GM18870 (cell line): Measurements from ENCODE around the gene SZT2.
"Not testable (repeated sequence)": the region's sequence is repeated elsewhere in the genome, so short reads cannot be mapped to it uniquely, and the experiment has no call there.

Source experiments
- ATAC-seq: cut with Tn5 transposase; IDR thresholded peaks from one replicate; pipeline ENCODE4 v1.9.1; 2021; ENCODE audit warnings: moderate library complexity; ENCODE audit not compliant: unreplicated experiment

SZT2 gene

DNA sequence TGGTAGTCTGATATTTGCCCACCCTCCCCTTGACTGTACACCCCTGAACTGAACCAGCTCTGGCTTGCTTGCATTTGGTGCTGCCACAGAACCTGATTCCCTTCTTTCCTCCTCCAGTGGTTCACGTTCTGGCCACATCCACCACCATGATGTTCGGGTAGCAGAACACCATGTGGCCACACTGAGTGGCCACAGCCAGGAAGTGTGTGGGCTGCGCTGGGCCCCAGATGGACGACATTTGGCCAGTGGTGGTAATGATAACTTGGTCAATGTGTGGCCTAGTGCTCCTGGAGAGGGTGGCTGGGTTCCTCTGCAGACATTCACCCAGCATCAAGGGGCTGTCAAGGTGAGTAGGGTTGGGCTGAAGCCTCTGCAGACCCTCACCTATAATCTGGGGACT is 29.1 kb upstream of the SZT2 start:
- ATAC-seq = no peak

DNA sequence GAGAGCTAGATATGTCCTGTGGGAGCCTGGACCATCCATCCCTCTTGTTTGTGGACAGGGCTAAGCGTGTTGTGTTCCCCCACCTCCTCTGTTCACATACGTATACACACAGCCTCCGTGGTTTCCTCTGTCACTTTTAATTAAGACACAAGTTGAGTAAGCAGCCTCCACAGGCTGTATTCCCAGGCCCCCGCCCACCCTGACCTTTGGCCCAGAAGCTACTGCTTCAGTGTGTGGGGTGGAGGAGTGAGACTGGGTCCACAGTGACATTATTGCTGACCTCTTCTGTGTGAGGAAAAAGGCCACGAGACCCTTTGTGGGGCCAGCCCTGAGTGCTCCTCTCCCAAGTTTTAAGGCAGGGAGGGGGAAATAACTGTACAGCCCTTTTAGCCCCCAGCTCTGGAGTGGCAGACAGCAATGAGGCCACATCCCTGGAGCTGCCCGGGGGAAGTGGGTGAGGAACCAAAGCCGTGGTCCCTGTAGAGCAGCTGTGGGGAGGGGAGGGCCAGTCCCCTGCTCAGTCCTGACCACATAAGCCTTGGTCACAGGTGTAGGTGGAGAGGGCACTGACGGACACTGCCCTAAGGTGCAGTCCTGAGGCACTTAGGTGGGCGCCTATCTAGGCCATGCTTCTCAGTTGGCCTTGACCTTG is 26.3 kb upstream of the SZT2 start:
- no peak for ATAC-seq

DNA sequence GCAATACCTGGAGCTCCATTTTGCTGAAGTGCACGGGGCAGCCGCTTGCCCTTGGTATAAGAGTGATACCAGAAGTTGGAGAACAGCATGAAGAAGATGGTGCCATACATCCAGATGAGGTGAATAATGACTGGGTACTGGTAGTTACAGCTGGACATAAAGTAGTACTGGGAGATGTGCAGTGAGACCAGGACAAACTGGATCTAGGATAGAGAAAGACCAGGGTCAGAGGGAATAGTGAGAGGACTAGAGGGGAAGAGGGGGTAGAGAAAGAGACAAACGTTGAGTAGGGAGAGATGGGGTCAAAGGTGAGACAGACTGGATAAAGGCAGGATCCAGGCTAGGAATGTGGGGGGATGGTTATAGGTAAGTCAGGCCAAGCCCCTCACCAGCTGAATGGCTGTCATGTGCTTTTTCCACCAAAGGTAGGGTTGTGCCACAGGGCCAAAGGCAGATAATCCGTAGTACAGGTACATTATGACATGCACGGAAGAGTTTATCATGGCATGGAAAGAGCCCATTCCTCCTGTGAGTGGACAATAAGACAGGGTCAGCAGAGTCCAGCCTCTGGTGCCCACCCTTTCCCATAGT is 25.7 kb upstream of the SZT2 start:
- ATAC-seq = no peak

DNA sequence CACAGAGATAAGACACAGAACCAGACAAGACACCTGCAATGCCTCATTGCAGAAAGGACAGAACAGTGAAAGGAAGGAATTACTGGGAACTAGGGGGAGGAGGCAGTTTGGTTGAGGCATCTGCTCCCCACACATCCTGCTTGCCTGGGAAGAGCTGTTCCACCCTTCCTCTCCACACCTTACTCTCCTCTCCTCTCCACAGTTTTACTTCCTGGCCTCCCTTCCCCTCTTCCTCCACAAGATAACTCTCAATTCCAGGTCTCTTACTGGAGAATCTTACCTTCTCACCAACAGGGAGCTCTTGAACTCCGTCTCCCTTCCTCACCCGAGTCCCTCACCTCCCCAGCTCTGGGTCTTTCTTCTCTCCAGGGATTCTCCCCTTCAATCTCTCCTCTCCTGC is 24.0 kb upstream of the SZT2 start:
- ATAC-seq = no peak

DNA sequence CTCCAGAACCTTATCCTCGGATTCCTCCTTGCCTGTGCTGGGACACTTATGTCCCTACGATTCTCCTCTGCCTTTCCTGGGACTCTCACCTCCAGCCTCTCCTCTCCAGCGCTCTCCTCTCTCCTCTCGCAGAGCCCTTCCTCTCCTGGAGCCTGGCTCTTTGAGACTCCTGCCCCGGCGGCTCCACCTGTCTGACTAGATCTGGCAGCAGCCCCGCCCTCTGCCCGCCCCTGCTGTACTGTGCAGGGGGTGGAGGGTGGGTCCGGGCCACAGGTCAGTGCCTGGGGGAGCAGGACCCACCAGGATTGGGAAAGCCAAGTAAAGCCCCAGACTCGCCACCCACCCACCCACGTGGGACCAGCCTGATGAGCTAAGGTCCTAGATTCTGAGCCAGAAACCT is 23.5 kb upstream of the SZT2 start:
- ATAC-seq = no peak

DNA sequence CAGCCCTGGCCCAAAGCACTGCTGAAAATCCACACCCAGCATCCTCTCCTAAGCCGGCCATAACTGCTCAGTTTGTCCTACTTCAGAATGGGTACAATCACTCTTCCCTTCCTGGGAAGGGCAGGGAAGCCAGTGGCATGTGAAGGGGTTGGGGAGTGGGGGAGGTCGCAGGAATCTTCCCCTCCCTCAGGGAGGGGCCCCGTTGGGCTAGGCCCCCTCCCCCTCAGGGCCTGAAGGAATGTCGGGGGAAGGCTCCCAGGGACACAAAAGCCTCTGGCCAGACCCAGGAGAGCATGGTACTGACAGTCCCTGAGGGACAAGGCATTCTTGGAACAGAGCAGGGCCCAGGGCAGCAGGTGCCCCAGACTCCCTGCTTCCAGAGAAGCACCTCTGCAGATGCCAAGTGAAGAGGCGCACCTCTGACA is 23.1 kb upstream of the SZT2 start:
- no peak for ATAC-seq

DNA sequence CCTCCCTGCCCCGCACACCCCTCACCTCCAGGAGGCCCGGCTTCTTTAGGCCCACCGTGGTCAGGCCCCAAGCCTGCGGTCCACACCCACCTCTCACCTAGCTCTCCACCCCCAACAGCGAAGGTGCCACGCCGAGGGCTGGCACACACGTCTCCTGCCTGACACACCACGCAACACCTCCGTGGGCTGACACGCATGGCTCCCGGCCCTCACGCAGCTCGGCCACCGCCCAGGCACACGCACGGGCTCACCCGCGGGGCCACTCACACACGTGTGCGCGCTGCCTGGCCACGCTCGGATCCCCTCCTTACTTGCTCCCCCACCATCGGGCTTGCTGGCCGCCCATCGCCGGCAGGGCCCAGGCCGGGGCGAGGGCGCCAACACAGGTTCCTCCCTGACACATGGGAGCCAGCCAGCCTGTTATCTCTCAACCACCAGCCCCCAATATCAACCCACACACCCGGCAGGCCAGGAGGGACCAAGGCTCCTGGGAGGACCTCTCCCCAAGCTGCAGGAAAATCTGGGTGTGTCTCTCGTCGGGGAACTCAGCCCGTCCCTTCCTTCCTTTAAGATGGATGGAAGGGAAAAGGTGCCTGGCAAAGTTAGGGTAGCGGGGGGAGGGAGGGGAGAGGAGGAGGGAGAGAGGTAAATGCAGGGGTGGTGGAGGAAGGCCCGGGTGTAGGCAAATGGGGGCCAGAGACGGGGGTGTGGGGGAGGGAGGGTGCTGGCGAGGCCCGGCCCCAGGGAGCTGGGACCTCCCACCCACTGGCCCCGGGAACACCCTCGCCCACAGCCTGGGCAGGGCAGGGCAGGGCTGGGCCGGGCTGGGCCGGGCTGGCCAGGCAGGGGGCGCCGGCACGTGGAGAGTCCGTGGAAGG is 22.4 kb upstream of the SZT2 start:
- ATAC-seq = no peak

DNA sequence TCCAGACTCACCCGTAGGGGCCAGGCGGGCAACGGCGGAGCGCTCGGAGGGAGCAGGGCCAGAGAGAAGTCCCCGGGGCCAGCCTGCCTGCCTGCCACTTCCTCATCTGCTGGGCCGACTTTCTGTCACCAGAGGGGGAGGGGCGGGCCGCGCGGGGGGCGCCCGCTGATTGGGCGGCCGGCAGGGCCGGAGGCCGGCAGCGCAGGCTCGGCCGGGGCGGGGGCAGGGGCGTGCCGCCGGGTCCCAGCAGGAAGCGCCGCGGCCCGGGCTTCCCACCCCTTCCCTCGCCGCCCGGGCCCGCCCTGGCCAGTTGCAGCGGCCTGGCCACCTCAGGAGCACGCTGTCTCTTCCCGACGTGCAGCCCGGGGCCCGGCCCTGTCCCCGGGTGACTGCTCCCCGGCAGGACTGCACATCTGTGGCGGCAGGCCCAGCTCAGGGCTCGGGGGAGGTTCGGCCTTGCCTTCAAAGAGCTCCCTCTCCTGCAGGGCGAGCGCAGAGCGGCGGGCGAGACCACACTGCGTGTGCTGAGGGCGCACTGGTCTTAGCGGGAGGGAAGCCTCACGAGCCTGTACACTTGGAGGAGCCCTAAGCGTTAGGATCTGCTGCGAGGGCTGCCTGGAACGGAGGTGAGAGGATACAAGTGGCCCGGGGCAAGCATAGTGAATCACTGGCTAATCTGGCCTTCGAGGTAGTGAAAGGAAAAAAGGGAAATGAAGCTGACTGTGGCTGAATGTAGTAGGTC is 21.6 kb upstream of the SZT2 start, which contains the start of gene ELOVL1:
Gene ELOVL1 (minus strand): TSS at position 108 of the 742 bp plus-strand sequence. CDS start 2,402 bp downstream, outside the sequence.
- no peak for ATAC-seq

DNA sequence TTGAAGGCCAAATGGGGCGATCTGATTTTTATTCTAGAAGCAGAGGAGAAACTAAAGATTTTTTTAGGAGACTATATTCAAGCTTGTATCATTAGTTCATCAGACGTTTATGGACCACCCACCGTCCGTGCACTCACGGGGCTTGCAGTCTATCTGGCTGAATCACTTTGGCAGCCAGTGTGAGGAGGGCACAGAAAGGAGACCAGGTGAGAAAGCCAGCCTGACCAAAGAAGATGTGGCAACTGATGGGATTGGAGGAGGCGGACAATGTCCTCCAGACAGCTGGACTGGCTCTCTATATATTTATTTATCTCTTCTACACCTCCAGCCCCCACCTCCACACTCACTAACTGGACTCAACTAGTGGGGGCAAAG is 21.1 kb upstream of the SZT2 start:
- ATAC-seq = no peak

DNA sequence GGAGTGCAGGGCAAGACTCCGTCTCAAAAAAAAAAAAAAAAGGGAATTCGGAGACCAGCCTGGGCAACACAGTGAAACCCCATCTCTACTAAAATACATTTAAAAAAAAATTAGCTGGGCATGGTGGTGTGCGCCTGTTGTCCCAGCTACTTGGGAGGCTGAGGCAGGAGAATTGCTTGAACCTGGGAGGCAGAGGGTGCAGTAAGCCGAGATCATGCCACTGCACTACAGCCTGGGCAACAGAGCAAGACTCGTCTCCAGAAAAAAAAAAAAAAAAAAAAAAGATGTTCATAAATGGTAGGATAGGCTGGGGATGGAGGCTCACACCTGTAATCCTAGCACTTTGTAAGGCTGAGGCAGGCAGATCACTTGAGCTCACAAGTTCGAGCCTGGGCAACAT is 19.9 kb upstream of the SZT2 start:
- not testable (repeated sequence) for ATAC-seq

DNA sequence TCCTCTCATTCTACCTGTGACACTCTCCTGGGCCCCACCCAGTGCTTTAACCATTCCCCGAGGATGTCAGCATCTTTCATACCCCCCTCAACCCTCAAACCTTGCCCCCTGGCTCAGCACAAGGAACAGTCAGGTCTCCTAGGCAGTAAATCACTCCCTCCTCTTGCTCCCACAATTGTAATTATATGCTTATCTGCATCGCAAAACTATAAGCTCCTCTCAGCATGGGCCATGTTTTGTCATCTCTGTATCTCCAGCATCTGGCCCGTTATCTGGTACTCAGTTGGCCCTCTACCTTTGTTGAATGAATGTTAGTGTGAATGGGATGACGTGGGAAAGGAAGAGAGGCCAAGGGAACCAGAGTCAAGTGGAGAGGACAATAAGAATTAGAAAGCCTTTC is 19.1 kb upstream of the SZT2 start:
- ATAC-seq = no peak

DNA sequence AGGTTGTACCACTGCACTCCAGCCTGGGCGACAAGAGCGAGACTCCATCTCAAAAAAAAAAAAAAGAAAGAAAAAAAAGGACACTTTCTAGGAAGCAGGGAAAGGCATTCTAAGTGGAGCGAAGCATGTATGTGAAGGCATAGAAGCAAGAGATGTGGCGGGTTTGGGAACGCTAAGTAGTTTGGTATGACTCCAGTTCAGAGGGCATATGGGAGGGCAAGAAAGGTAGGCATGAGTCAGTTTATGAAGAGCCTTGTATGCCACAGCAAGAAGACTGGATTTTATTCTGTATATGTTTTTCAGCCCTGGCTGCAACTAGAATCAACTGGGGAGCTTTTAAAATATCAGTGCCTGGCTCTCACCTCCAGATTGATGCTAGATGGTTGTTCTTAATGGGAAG is 17.5 kb upstream of the SZT2 start:
- ATAC-seq = no peak

DNA sequence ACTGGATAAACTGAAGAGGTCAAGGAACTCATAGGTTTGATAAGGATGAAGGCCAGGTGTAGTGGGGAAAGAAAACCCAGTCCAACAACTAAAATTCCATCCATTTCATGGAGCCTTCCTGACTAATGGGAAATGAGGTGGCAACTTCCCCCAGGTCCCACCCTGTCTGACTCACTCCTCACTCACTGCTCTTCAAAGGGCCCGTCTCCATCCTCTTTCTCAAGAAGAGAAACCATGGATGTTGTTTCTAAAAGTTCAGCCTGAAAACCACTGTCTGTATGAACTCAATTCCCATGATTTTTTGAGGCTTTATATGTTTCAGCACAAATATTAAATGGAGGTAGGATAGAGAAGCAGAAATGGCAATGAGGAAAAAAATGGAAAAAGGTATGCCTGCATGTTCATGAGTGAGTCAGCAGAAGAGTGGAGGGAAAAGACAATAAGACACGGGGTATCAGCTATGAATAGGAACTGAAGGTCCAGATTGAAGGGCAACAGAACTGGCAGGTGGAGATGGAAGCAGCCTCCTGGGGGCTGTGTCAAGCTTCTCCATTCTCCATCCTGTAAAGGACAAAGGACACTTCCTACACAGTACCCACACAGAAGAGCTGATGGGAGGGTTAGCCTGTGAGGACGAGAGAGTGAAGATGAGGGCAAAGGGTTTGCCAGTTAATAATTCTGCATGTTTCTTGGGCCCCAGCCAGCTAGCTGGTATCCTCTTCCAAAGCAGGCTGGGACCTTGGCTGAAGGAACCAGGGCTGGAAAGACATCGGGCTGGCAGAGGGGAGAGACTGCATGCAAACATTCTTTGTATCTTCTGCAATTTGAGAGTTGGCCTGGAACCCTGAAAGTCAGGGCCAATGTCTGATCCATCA is 16.4 kb upstream of the SZT2 start:
- no peak for ATAC-seq

DNA sequence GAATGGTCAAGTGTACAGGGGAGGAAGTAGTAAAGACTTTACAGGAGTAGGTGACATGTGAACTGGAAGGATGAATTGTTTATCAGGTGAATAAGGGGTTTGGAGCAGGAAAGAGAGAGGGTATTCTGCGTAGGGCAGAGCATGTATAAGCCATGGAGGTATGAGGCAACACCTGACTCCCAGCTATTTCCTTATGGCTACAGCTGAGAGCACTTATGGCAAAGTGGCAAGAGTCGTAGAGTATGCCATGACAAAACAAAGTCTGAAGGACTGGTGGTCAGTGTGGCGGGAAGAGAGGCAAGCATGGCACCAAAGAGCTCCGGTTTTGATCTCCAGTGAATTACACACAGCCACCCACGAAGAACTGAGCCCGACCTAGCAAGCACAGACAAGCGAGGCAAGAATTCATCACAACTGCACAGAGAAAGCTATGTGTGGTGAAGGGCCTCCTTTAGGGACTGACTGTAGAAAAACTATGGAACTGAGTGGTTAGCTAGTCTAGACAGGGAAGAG is 12.9 kb upstream of the SZT2 start:
- no peak for ATAC-seq

DNA sequence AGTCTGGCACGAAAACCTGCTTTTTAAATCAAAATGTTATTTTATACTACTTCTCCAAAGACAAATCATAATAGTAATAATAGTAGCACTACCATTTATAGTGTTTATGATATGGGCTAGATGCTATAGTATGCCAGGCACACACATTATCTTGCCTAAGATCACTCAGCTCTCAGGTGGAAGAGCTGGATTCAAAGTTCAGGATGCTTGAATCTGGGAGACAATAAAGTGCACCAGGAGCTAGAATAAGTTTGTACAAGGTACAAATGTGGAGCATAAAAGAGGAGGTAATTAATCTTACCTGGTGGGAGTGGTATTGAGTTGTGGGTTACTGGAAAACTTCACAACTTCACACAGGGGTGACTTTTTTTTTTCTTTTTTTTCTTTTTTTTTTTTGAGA is 11.9 kb upstream of the SZT2 start:
- ATAC-seq = no peak

DNA sequence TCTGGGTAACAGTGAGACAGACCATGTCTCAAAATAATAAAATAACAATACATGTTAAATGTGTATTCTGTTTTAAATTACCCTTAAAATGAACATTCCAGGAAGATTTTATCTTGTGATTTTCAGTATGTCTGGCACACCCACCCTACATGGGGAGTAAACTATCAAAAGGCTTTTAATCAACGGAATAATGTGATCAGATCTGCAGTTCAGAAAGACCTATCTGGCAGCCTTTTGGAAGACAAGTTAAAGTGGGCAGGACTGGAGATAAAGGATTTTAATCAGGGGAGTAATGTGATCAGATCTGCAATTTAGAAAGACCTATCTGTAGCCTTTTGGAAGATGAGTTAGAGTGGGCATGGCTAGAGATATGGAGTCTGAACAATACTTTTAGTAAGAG is 10.2 kb upstream of the SZT2 start:
- ATAC-seq = no peak

DNA sequence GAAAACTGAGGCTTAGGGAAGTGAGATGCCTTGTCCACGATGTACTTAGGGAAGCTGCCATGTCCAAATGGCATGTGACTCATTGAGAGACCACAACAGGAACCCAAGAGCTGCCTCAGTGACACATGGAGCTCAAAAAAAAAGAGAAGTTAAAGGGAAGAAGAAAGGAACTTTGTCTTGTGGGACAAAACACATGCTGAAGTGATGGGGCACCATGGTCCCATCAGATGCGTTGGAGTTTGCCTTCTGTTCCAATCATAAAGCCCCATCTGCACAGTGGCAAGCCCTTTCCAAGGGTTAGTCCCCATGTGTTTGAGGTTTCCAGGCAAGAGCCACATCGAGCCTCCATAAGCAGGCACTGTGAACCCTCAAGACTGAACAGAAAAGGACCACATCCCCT is 8.1 kb upstream of the SZT2 start:
- ATAC-seq = no peak

DNA sequence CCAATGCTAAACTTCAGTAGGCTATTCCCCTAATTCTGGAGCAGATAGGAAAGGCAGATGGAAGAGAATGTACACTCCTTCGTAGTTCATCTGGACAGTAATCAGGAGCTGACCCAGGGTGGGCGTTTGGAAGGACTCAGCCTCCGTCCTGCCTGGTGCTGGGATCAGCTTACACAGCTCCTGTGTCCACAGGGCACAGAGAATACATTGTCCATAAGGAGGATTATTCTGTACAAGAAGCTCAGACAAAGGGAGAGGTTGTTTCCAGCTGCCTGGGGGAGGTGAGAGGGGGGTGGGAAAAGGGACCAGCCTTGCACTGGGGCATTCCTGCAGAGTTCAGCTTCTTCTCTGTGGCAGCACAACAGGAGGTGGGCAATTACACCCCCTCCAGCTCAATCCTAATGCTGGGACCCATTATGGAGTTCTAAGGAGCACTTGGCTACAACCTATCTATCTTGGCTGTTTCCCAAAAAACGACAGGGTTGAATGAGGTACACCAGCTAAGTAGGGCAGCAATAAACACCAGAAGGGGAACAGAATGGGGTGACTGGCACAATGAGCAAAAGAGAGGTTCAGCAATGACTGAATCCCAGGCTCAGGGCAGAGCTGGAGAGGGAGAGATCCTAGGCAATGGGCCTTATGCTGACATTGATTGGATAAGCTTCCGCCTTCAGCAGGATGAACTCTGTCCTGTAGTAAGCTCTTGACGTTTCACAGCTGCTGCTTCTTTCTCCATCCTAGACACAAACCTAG is 7.5 kb upstream of the SZT2 start:
- ATAC-seq = no peak

DNA sequence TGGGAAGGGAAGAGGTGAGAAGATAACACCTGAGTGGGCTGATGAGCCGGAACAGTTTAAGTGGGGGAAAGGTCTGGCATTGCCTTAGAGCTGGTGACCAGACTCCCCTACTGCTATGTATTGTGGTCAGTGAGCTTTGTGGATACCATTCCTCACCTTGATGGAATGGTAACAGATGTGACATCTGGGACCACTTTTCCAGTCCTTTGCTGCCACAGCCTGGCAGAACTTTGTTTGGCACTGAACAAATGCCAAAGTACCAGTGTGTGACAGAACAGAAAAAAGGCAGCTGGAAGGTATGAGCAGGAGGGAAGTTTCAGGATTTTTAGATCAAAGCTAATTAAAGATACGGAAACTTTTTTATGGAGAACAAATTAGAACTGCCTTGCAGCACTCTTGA is 6.2 kb upstream of the SZT2 start:
- no peak for ATAC-seq

DNA sequence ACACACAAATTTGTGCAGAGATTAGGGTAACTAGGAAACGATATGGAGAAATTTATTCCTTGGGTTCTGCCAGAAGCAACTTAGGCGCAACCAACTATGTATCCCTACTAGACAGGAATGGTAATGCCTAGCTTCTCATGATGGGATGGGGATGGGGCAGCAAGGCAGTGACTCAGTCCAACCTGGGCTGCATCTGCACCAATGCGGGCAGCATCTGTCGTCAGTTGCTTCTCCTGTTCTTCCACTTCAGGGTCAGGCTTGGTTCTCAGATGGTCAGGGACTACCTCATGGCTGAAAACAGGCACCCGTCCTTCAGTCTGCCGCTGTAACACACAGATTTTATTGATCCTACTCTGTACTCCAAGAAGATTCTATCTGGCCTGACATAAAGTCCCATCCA is 3.0 kb upstream of the SZT2 start:
- ATAC-seq = no peak
